Activated CD4-positive, alpha-beta T cell treated with anti-CD3 and anti-CD28 coated beads, Interleukin-2, amount 10 ng/mL, durations not matched to agents 7 days and 5 days (primary cell): ENCODE data around the gene TBXA2R. TPM values are rescaled to one million over a fixed set of nuclear protein-coding genes. Genes with fewer than 3 reads are reported as not detected.
"Not testable (repeated sequence)": the region's sequence is repeated elsewhere in the genome, so short reads cannot be mapped to it uniquely, and the experiment has no call there.

Experiments
- CTCF ChIA-PET: fragments of 350-600 bp; sonication (Branson Sonifier 250); formaldehyde crosslinking; loops from one replicate; lab custom pipeline; 2021; ENCODE audit warnings: antibody characterized with exemption; lab: Charles Lee
- POLR2A ChIA-PET: fragments of 350-600 bp; sonication (Branson Sonifier 250); formaldehyde crosslinking; loops from one replicate; lab custom pipeline; 2021; ENCODE audit warnings: antibody characterized with exemption; lab: Charles Lee
- DNase-seq: peaks from one replicate; pipeline ENCODE4 v3.0.0-alpha.2; 2020
- H3K27ac Mint-ChIP-seq: one replicate; pipeline ENCODE4 v1.8.0; 2021; ENCODE audit warnings: mild to moderate bottlenecking, moderate library complexity, mixed read lengths
- H3K27me3 Mint-ChIP-seq: one replicate; pipeline ENCODE4 v1.8.0; 2021; ENCODE audit warnings: mixed read lengths
- H3K36me3 Mint-ChIP-seq: one replicate; pipeline ENCODE4 v1.8.0; 2021; ENCODE audit warnings: low read depth, mixed read lengths
- H3K4me1 Mint-ChIP-seq: one replicate; pipeline ENCODE4 v1.8.0; 2021; ENCODE audit warnings: mixed read lengths
- H3K4me3 Mint-ChIP-seq: one replicate; pipeline ENCODE4 v1.8.0; 2021; ENCODE audit warnings: mild to moderate bottlenecking, moderate library complexity, mixed read lengths
- H3K9me3 Mint-ChIP-seq: one replicate; pipeline ENCODE4 v1.8.0; 2021; ENCODE audit warnings: mixed read lengths
- total RNA-seq, 2 experiments: library from RNA; stranded (reverse); gene quantifications; one replicate each; pipeline ENCODE4 v1.2.3, GENCODE V29; 2021

TBXA2R gene
- total RNA-seq: under 1 TPM; 0.92 to 1.00 TPM

DNA sequence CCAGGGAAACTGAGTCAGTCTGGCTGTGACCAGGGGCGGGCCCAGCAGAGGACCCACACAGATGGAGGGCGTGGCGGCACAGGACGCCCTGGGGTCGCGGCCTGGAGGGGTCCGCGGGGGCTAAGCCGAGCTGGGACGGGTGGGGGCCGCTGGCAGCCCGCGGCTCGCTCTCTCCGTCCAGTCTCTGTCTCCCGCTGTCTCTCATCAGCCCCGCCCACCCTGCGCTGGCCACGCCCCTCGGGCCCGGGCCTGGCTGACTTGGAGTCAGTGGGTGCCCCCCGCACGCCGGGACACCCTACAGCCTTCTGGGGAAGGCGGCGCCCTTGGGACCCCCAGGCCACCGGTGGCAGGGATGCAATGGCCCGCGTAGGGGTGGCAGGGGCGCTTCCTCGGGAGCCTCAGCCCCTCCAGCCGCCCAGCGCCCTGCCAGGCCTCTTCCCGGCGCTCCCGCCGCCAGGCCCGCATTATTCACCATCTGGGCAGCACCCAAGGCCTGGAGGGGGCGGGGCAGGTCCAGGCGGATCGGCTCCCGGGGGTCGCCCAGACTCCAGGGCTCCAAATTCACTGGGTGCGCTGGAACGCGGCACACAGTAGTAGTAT, at the start of gene TBXA2R:
TSS of gene TBXA2R (minus strand) at position 186 of the 600 bp plus-strand sequence. CDS start 6,241 bp downstream, outside the sequence.
- peaks cover 12% of the 10 kb centered on the region for H3K4me1 Mint-ChIP-seq
- peak within 1 kb of the TSS; percentile 66 for H3K27ac Mint-ChIP-seq
- POLR2A ChIA-PET: no interaction called here
- peaks cover 5% of the 10 kb centered on the region for H3K27me3 Mint-ChIP-seq
- peak; percentile 30 for DNase-seq
- H3K4me3 Mint-ChIP-seq: peak within 1 kb of the TSS; percentile 44
- H3K36me3 Mint-ChIP-seq: peaks cover under 1% of the 10 kb centered on the region
- H3K9me3 Mint-ChIP-seq: no peaks in the 10 kb centered on the region
- CTCF ChIA-PET: no interaction called here

DNA sequence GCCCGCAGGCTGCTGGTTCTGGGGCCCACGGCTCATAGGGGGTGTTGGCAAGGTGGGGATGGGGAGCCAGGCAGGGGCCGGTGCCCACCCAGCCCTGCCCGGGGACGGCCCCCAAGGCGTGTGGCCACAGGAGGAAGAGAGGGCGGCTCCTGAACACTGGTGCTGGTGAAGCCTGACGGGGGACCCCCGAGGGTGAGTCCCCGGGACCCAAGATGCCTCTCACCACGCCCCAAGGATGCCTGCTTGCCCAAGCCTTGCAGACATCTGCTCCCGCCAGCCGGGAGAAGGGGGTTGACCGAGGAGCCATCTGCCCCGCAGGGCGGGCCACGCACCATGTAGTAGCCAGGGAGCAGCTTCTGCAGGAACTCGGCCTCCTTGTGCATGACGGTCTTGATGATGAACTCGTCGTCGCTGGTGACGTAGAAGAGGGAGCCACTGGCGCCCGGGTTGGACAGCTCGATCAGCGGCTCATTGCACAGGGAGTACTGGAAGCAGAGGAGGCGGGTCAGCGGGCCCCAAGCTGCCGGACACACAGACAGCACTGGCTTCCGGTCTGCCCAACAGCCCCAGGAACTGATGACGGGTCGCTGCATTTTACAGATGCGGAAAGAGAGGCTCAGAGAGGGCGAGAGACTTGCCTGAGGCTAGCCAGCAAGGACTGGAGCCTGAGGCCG, 49.5 kb upstream of the TBXA2R start:
- H3K27ac Mint-ChIP-seq: no peak overlapping the region
- ChIA-PET CTCF (interaction anchor here (0.5 to 1.4 kb wide), 3 partner anchors 31 to 697 kb away, joined by 3 read pairs; no protein-coding TSS in a partner anchor), POLR2A (interaction anchor here (0.6 kb wide), 1 partner anchor 108 kb away, joined by 4 read pairs; no protein-coding TSS in a partner anchor)
- H3K9me3 Mint-ChIP-seq: no peaks in the 10 kb centered on the region
- H3K4me3 Mint-ChIP-seq: no peak overlapping the region
- peaks cover 5% of the 10 kb centered on the region for H3K36me3 Mint-ChIP-seq
- H3K4me1 Mint-ChIP-seq: no peaks in the 10 kb centered on the region
- no peak for DNase-seq
- H3K27me3 Mint-ChIP-seq: no peaks in the 10 kb centered on the region

DNA sequence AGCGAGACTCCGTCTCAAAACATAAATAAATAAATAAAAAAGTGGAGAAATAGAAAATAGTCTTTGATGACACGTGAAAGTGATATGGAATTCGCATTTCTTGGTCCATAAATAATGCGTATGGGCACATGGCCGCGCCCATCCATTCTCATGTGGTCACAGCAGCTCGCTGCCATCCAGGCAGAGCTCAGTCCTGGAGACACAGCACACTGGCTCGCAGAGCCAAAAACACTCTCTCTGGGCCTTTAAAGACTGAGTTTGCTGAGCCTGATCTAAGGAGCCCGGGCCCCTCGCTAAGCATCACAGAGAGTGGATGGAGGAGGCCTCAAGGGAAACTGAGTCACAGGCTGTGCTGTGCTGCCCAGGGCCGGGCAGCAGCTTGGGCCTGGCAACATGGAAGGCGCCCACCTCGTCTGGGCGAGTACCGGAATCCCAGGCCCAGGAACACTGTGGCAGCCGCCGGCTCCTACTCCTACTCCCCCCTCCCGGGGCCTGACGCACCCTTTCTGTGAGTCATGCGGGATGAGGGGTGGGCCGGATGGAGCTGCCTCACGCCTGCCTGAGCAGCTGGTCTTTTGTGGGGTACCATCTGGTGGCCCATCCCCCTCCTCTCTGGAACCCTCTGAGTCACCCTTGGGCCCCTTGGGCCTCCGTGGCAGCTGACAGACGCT, 48.9 kb upstream of the TBXA2R start:
- CTCF ChIA-PET: interaction anchor here (0.5 to 1.4 kb wide), 3 partner anchors 32 to 697 kb away, joined by 3 read pairs; no protein-coding TSS in a partner anchor
- no peak for DNase-seq
- H3K4me1 Mint-ChIP-seq: no peaks in the 10 kb centered on the region
- no peaks in the 10 kb centered on the region for H3K27me3 Mint-ChIP-seq
- no peak overlapping the region for H3K4me3 Mint-ChIP-seq
- POLR2A ChIA-PET: no interaction called here
- H3K36me3 Mint-ChIP-seq: peaks cover 5% of the 10 kb centered on the region
- no peak overlapping the region for H3K27ac Mint-ChIP-seq
- H3K9me3 Mint-ChIP-seq: no peaks in the 10 kb centered on the region

DNA sequence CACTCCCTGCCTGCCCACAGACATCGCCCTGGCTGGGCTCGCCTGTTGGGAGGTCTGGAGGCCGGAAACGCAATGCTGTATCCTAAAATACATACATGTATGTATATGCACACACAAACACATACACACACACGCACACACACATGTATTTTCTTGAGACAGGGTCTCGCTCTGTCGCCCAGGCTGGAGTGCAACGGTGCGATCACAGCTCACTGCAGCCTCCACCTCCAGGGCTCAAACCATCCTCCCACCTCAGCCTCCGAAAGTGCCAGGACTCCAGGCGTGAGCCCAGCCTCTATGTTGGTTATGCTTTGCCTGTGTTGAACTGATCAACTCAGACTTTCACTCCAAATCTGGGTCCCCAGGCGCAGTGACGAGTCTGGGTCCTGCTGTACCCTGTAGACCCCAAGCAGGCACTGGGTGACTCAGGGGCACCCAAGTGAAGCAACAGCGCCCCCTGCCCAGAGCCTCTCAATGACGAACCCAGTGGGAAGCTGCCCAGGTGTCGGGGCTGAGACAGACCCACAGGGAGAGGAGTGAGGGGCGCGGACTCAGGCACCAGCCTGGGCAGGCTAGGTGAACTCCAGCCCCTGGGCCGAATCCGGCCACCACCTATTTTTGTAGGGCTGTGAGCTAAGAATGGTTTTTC, 47.3 kb upstream of the TBXA2R start:
- H3K36me3 Mint-ChIP-seq: peaks cover 5% of the 10 kb centered on the region
- no peak overlapping the region for H3K27ac Mint-ChIP-seq
- no peaks in the 10 kb centered on the region for H3K9me3 Mint-ChIP-seq
- no peaks in the 10 kb centered on the region for H3K27me3 Mint-ChIP-seq
- ChIA-PET POLR2A (no interaction called here), CTCF (interaction anchor here (1.2 kb wide), 1 partner anchor 30 kb away, joined by 3 read pairs; no protein-coding TSS in a partner anchor)
- no peaks in the 10 kb centered on the region for H3K4me1 Mint-ChIP-seq
- no peak for DNase-seq
- H3K4me3 Mint-ChIP-seq: no peak overlapping the region

DNA sequence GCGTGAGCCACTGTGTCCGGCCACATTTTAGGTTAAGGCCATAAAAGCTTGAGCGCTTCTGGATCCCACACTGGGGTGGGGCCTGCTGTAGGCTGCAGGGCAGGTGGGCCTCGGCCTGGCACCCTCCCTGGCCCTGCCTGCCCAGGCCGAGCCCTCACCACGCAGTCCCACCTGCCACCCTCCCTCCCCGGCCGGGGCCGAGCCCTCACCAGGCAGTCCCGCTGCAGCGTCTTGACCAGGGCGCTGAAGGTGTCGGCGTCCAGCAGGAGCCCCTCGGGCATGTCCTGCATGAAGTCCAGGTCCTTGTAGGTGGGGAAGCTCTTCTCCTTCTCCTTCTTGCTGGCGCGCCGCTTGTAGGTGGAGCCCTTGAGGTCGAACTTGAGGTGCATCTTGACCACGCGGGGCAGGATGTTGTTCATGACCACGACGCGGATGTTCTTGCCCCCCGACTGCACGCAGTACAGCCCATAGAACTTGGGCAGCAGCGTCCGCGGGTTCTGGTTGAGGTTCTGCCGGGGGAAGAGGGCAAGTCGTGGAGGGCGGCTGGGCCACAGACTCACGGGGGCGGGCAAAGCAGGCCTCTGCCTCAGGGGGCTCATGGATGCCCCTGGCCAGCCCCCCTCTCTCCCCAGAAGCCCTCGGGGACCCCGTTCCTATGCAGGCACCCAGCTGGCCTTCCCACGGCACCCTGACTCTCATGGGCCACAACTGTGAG, 46.6 kb upstream of the TBXA2R start:
- no peak for DNase-seq
- Mint-ChIP-seq H3K27me3 (no peaks in the 10 kb centered on the region), H3K4me3 (no peak overlapping the region), H3K4me1 (no peaks in the 10 kb centered on the region), H3K27ac (no peak overlapping the region), H3K36me3 (peaks cover 5% of the 10 kb centered on the region), H3K9me3 (no peaks in the 10 kb centered on the region)
- ChIA-PET CTCF (interaction anchor here (1.2 kb wide), 1 partner anchor 30 kb away, joined by 3 read pairs; no protein-coding TSS in a partner anchor), POLR2A (no interaction called here)

DNA sequence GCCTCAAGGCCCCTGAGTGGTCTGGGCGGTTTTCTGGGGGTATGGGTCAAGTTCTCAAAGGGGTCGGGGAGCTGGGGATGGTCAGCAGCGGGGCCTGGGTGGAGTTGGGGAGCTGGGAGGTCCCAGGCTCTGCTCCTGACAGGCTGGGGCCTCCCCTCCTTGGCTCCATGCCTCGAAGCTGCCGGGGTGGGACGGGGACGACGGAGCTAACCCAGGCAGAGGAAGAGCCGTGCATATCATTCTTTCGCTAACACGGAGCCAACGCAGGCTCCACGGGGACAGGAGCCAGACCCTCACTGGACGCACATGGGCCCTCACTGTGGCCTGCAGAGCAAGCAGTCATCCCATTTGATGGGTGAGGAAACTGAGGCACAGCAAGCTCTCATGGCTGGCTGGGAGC, 45.7 kb upstream of the TBXA2R start:
- Mint-ChIP-seq H3K4me3 (no peak overlapping the region), H3K27me3 (no peaks in the 10 kb centered on the region), H3K9me3 (no peaks in the 10 kb centered on the region), H3K27ac (no peak overlapping the region), H3K36me3 (peaks cover 5% of the 10 kb centered on the region), H3K4me1 (no peaks in the 10 kb centered on the region)
- ChIA-PET CTCF (interaction anchor here (0.8 kb wide), 1 partner anchor 10 kb away, joined by 3 read pairs; no protein-coding TSS in a partner anchor), POLR2A (no interaction called here)
- no peak for DNase-seq

DNA sequence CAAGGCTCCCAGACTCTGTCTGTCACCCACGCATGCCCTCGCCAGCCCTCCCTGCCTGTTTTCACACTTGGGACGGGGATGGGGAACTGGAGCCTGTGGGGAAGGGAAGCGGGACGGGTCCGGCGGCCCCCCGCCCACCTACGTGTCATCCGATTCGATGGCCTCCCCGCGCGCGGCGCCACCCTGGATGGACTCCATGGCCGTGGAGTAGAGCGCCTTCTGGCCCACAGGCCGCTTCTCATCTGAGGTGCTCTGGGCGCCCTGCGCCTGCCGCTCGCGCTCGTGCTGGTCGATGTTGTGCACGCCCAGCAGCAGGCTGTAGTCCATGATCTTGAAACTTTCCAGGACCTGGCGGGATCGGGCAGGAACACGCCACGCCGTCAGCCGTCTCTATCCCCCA, 45.0 kb upstream of the TBXA2R start:
- H3K4me1 Mint-ChIP-seq: no peaks in the 10 kb centered on the region
- H3K27ac Mint-ChIP-seq: no peak overlapping the region
- ChIA-PET CTCF (no interaction called here), POLR2A (no interaction called here)
- no peaks in the 10 kb centered on the region for H3K9me3 Mint-ChIP-seq
- H3K36me3 Mint-ChIP-seq: no peaks in the 10 kb centered on the region
- H3K4me3 Mint-ChIP-seq: no peak overlapping the region
- DNase-seq: no peak
- no peaks in the 10 kb centered on the region for H3K27me3 Mint-ChIP-seq

DNA sequence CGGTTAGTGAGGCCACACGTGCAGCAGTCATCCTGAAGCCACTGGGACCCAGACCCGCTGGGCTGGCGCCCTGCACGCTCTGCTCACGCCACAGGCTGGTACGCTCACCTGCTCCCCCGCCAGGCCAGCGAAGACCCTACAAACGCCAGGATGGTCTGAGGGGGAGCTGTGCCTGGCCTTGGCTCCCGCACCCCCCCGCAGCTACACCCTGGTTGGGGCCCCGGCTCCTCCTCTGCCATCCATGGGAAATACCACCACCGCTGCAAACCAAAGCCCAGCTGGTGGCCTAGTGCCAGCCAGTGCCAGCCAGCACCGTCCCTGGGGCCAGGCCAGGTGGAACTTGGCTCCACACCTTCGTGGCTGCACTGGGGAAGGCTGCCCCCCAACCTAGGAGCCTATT, 43.2 kb upstream of the TBXA2R start:
- Mint-ChIP-seq H3K4me1 (no peaks in the 10 kb centered on the region), H3K36me3 (no peaks in the 10 kb centered on the region), H3K27me3 (no peaks in the 10 kb centered on the region), H3K4me3 (no peak overlapping the region), H3K9me3 (no peaks in the 10 kb centered on the region), H3K27ac (no peak overlapping the region)
- DNase-seq: no peak
- ChIA-PET POLR2A (no interaction called here), CTCF (no interaction called here)

DNA sequence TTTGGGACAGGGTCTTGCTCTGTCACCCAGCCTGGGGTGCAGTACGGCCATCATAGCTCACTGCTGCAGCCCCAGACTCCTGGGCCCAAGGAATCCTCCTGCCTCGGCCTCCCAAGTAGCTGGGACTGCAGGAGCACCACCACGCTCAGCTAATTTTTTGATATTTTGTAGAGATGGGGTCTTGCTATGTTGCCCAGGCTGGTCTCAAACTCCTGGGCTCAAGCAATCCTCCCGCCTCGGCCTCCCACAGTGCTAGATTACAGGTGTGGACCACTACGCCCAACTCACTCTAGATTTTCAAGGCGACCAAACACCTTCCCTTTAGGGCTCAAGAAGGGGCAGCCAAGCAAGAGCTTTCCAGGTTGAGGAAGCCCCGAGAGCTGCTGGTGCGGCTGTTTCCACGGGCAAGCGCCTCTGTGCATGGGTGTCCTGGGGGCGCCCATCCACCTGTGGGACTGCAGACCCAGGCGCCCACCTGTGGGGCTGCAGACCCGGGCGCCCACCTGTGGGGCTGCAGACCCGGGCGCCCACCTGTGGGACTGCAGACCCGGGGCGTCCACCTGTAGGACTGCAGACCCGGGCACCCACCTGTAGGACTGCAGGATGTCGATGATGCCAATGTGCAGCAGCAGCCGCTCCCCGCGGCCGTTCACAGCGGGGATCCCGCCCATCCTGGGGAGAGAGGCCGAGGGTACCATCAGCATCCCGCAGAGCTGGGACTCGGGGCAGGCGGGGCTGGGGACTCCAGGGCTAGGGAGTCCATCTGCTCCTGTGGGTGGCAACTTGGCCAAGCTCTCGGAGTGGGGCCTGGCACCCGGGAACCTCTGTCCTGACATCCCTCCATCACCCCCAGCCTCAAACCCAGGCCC, 41.6 kb upstream of the TBXA2R start:
- H3K36me3 Mint-ChIP-seq: no peaks in the 10 kb centered on the region
- no peaks in the 10 kb centered on the region for H3K4me1 Mint-ChIP-seq
- POLR2A ChIA-PET: no interaction called here
- DNase-seq: no peak
- H3K27ac Mint-ChIP-seq: no peak overlapping the region
- no peaks in the 10 kb centered on the region for H3K9me3 Mint-ChIP-seq
- CTCF ChIA-PET: no interaction called here
- no peak overlapping the region for H3K4me3 Mint-ChIP-seq
- no peaks in the 10 kb centered on the region for H3K27me3 Mint-ChIP-seq

DNA sequence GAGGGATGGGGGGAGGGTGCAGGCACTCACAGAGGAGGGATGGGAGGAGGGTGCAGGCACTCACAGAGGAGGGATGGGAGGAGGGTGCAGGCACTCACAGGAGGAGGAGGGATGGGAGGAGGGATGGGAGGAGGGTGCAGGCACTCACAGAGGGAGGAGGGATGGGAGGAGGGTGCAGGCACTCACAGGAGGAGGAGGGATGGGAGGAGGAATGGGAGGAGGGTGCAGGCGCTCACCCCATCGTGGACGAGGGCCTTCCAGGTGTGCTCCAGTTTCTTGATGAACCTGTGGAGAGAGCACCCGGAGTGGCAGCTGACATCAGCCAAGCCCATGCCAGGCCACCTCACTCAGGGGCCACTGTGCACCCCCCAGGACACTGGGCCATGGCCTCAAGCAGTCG, 40.4 kb upstream of the TBXA2R start:
- H3K4me1 Mint-ChIP-seq, DNase-seq, CTCF ChIA-PET, H3K4me3 Mint-ChIP-seq, POLR2A ChIA-PET, H3K27ac Mint-ChIP-seq, H3K9me3 Mint-ChIP-seq, H3K36me3 Mint-ChIP-seq, H3K27me3 Mint-ChIP-seq: not testable (repeated sequence)

DNA sequence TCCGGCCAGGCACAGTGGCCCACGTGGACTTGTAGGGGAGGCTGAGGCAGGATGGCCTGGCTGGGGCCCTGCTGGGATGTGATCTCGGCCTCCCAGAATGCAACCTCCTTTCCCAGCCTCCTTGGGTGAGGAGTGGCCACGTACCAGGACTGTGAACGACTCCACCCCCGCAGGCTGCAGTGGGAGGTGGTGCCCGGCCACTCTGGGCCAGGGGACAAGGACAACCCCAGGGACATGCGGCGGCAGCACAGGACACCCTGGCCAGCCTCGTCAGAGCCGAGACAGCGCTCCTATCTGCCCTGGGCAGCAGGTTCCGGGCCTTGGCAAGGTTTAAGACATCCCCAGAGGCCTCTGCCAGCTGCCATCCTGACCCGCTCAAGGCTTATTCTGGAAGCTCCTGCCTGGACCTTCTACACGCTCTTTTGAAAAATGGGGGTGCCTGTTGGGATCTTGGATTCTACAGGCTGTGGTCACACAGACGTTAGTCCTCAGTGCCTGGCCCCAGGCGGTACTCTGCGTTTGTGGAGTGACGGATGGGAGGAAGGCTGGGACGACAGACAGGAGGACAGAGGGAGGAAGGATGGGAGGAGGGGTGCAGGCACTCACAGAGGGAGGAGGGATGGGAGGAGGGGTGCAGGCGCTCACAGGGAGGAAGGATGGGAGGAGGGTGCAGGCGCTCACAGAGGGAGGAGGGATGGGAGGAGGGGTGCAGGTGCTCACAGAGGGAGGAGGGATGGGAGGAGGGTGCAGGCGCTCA, 39.8 kb upstream of the TBXA2R start:
- H3K9me3 Mint-ChIP-seq: no peaks in the 10 kb centered on the region
- CTCF ChIA-PET: no interaction called here

More for the DNA sequence above, 39.8 kb upstream of the TBXA2R start:
- H3K4me1 Mint-ChIP-seq: no peaks in the 10 kb centered on the region
- H3K36me3 Mint-ChIP-seq: no peaks in the 10 kb centered on the region
- H3K27ac Mint-ChIP-seq: no peak overlapping the region
- DNase-seq: no peak
- POLR2A ChIA-PET: no interaction called here
- H3K27me3 Mint-ChIP-seq: no peaks in the 10 kb centered on the region
- no peak overlapping the region for H3K4me3 Mint-ChIP-seq
